Upper lobe of left lung (tissue), 4 donors: ENCODE data around the gene IFNG.

Experiments used
- CTCF ChIP-seq, 6 experiments: fragments of 450-650 bp in 4 of 6; fragments of 200-600 bp in 2 of 6; sonication (generic) in 2 of 6; IDR thresholded peaks; one replicate each; pipeline ENCODE4 v1.5.1; 2016 to 2019; ENCODE audit warnings: antibody characterized with exemption in 6 of 6
- EP300 ChIP-seq, 4 donors: sonication (generic); formaldehyde crosslinking; IDR thresholded peaks; one replicate each; pipeline ENCODE4 v1.5.1; 2017; ENCODE audit warnings: antibody characterized with exemption in 4 of 4, control low read depth in 2 of 4
- POLR2A ChIP-seq, 4 donors: fragments of 450-650 bp; IDR thresholded peaks; one replicate each; pipeline ENCODE4 v1.5.1; 2016 to 2017; ENCODE audit warnings: antibody characterized with exemption in 4 of 4, mild to moderate bottlenecking in 2 of 4
- POLR2AphosphoS5 ChIP-seq, 2 donors: sonication (generic); formaldehyde crosslinking; IDR thresholded peaks; one replicate each; pipeline ENCODE4 v1.5.1; 2017; ENCODE audit warnings: antibody characterized with exemption in 2 of 2

- TF ChIP-seq POLR2A (IDR thresholded peaks at IDR 0.05) = no peak
- no peak for TF ChIP-seq EP300 (IDR thresholded peaks at IDR 0.05)
- TF ChIP-seq CTCF (IDR thresholded peaks at IDR 0.05) = no peak
- TF ChIP-seq POLR2AphosphoS5 (IDR thresholded peaks at IDR 0.05) = no peak
Measured at GRCh38 chr12:68189821-68190242, 30.3 kb upstream of the IFNG start.
